Activated CD8-positive, alpha-beta memory T cell treated with anti-CD3 and anti-CD28 coated beads for 36 hours (primary cell): ENCODE measurements around the gene GARIN3. TPM values are rescaled to one million over a fixed set of nuclear protein-coding genes. Genes with fewer than 3 reads are reported as not detected.

Source experiments
- CTCF ChIA-PET: fragments of 350-600 bp; sonication (Branson Sonifier 250); formaldehyde crosslinking; loops from one replicate; lab custom pipeline; 2021; ENCODE audit warnings: antibody characterized with exemption; lab: Charles Lee
- POLR2A ChIA-PET: fragments of 350-600 bp; sonication (Branson Sonifier 250); formaldehyde crosslinking; loops from one replicate; lab custom pipeline; 2021; ENCODE audit warnings: antibody characterized with exemption; lab: Charles Lee
- total RNA-seq, 2 experiments: library from RNA; stranded (reverse); gene quantifications; one replicate each; pipeline ENCODE4 v1.2.3, GENCODE V29; 2021

Gene GARIN3
- total RNA-seq, 2 experiments from 2014 or later, result 0.25 to 0.38 TPM

- POLR2A ChIA-PET, result no interaction called here
- CTCF ChIA-PET, result no interaction called here
Measured at GRCh38 chr5:157165261-157165660, 803 bp downstream of the GARIN3 start.

DNA sequence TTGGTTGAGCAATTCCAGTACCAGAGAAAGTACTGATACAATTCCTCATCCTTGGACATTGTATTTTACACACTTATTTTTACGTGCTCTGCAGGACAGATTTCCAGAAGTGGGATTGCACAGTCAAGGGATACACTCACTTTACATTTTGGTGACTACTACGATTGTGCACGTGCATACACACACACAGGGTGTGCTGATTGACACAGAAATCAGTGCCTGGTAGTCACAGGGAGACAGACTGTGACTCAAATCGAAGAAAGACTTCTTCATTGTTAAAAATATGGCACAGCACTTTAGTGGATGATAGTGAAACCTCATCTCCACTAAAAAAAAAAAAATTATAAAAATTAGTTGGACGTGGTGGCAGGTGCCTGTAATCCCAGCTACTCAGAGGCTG, 1.5 kb downstream of the GARIN3 start:
- ChIA-PET POLR2A (no interaction called here), CTCF (no interaction called here)

DNA sequence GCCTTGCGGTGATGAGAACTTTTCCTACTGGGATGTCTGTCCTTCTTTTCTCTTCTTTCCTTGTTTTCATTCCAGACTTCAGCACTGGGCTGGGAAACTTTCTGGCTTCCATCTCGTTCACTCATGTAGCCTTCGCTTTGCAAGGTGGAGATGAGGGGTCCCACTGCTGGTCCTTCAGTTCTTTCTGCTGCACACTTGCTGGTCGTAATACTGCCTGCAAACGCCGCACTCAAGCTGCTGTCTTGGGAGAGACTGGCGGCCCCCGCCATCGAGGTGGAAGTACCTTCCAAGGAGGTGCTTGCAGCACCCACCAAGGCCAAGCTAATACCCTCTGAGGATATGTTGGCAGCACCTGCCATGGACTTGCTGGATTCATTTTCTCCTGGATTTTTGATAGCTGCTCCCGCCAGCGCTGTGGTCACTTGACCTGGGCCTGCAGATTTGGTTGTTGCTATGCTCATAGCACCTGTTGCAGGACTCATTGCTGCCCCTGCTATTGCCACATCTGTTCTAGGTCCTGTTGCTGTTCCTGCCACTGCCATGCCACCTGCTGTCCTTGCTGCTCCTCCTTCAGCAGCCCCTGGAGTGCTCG, 3.0 kb downstream of the GARIN3 start:
- CTCF ChIA-PET, result interaction anchor here (0.6 to 2.3 kb wide), 4 partner anchors 9 to 111 kb away, joined by 4 to 6 read pairs (median 5); no protein-coding TSS in a partner anchor
- POLR2A ChIA-PET, result no interaction called here

GRCh38 chr5:157161996-157162395, 4.1 kb downstream of the GARIN3 start:
- POLR2A ChIA-PET, result no interaction called here
- CTCF ChIA-PET, result interaction anchor here (1.5 to 2.3 kb wide), 3 partner anchors 10 to 13 kb away, joined by 4 to 5 read pairs (median 5); no protein-coding TSS in a partner anchor

GRCh38 chr5:157160001-157160400, 6.1 kb downstream of the GARIN3 start:
- CTCF ChIA-PET, result no interaction called here
- POLR2A ChIA-PET, result interaction anchor here (1.0 kb wide), 1 partner anchor 27 kb away, joined by 3 read pairs; no protein-coding TSS in a partner anchor

DNA sequence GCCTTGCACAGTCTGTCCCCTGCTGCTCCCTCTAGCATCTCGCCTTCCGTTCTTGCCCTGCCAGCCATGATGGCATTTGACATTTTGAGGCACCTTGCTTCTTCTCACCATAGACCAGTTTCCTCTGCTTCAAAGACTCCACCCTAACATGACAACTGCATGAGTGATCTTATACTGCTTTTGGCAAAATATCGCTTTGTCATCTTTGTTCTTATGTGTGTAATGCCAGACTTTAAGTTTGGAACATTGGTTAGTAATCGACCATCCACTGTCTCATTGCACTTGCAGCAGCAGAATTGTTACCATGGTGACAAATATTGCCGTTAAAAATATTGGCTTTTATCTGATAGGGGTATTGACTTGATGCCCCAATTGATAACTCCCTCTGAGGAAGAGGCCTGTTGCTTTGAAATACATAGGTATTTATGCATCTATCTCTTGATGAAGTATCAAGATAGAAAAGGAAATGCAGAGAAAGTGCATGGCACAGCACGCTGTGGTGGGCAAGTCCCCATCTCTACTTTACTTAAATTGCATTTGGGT, 6.8 kb downstream of the GARIN3 start:
- ChIA-PET POLR2A (interaction anchor here (1.0 kb wide), 1 partner anchor 28 kb away, joined by 3 read pairs; no protein-coding TSS in a partner anchor), CTCF (no interaction called here)

DNA sequence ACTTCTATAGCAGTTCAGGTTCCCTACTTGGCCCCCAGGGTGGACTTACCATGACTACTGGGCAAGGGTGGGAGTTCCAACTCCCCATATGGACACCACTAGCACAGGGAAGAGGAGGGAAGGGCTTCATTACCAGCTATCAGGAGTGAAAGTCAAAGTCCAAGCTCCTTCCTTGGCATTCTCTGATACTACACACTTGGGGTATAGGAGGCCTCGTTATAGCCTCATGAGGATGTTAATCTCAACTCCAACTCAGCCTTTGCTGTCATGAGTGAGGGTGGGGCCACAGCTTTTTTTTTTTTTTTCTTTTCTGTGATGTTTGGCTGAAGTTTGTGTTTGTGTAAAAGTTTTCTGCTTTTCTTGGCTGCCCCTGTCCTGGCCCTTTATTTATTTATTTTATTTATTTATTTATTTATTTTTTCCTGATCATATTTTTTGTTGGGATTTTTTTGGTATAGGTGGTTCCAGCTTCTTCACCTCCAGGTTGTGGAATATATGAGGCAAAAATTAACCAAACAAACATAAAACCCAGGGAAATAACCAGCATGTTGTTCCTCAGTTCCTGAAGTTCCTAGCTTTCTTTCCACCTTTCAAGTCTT, 8.7 kb downstream of the GARIN3 start:
- POLR2A ChIA-PET, result interaction anchor here (0.9 kb wide), 1 partner anchor 20 kb away, joined by 3 read pairs; no protein-coding TSS in a partner anchor

DNA sequence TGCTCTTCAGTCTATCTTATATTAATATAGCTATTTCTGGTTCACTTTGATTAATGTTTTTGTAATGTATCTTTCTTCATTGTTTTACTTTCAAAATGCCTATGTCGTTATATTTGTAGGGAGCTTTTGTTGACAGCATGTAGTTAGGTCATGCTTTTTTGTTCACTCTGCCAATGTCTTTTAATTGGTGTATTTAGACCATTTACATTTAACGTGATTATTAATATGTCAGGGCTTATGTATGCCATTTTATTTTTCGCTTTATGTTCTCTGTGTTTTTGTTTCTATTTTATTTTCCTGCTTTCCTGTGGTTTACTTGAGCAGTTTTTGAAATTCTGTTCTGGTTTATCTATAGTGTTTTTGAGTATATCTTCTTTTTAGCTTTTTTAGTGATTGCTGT, 10.8 kb downstream of the GARIN3 start:
- ChIA-PET POLR2A (interaction anchor here (0.8 to 1.8 kb wide), 4 partner anchors 24 to 34 kb away, joined by 3 to 8 read pairs (median 7); no protein-coding TSS in a partner anchor), CTCF (interaction anchor here (1.0 kb wide), 1 partner anchor 36 kb away, joined by 3 read pairs; no protein-coding TSS in a partner anchor)

More for the DNA sequence above, 8.7 kb downstream of the GARIN3 start:
- CTCF ChIA-PET, result no interaction called here

DNA sequence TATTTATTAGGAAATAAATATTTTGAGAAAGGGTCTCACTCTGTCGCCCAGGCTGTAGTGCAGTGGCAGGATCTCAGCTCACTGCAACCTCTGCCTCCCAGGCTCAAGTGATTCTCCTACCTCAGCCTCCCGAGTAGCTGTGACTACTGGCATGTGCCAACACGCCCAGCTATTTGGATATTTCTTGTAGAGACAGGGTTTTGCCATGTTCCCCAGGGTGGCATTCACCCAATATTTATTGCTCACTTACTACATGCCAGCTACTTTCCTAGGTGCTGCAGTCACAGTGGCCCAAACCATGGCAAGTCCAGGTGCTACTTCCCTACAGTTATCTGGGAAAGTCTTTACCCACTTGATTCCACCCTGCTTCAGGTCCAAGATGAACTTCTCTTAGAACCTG, 15.1 kb downstream of the GARIN3 start:
- ChIA-PET POLR2A (no interaction called here), CTCF (no interaction called here)

GRCh38 chr5:157148734-157149615, 17.1 kb downstream of the GARIN3 start:
- POLR2A ChIA-PET, result interaction anchor here (0.6 to 1.7 kb wide), 3 partner anchors 40 to 53 kb away, joined by 3 to 4 read pairs (median 4); no protein-coding TSS in a partner anchor
- CTCF ChIA-PET, result interaction anchor here (0.6 to 2.9 kb wide), 22 partner anchors 13 to 226 kb away, joined by 3 to 12 read pairs (median 4); partner anchors contain the start of gene CYFIP2

- ChIA-PET CTCF (interaction anchor here (0.8 to 1.7 kb wide), 10 partner anchors 9 to 209 kb away, joined by 3 to 7 read pairs (median 4); no protein-coding TSS in a partner anchor), POLR2A (interaction anchor here (0.6 to 2.4 kb wide), 19 partner anchors 29 to 587 kb away, joined by 3 to 16 read pairs (median 4); partner anchors contain the start of gene ITK)
Measured at GRCh38 chr5:157143127-157143971, 22.7 kb downstream of the GARIN3 start.

DNA sequence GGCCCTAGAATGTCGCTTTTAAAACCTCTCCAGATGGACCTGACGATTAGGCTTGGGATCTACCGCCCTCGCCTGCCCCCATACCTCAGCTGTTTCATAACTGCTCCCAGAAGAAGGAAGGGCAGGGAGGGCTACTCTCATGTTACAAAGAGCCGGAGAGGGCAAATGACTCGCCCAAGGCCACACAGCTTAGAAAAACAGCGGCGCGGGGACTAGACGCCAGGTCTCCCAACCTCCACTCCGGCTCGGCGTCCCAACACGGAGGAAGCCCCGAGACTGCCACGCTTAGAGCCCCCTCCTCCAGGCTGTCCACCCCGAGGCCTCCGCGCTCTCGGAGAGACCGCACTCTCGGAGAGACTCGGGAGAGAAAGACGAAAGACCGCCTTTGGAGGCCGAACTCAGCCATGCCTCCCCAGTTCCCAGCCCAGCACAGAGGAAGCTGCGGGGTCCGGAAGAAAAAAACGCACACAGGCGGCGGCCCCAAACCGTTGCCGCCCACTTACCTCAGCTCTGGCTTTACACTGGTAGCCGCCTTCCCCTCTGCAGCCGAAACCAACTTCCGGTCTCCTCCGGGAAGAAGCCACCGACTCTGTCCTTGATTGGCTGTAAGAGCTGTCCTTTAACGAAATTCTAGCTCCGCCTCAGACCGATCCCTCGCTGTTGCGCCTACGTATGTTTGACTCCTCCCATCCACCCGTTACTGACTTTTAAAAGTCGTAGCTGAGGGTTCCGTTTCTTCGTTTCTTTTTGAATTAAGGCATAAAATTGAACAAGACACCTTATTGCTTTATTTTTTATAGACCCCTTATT, 23.5 kb downstream of the GARIN3 start, which contains the start of gene MED7:
Gene MED7 (minus strand): TSS at position 549 of the 810 bp plus-strand sequence. CDS start 3,434 bp downstream, outside the sequence.
- ChIA-PET CTCF (interaction anchor here (0.8 to 1.7 kb wide), 10 partner anchors 10 to 209 kb away, joined by 3 to 7 read pairs (median 3); no protein-coding TSS in a partner anchor), POLR2A (interaction anchor here (0.6 to 2.4 kb wide), 18 partner anchors 30 to 588 kb away, joined by 3 to 16 read pairs (median 4); partner anchors contain the start of gene ITK)

DNA sequence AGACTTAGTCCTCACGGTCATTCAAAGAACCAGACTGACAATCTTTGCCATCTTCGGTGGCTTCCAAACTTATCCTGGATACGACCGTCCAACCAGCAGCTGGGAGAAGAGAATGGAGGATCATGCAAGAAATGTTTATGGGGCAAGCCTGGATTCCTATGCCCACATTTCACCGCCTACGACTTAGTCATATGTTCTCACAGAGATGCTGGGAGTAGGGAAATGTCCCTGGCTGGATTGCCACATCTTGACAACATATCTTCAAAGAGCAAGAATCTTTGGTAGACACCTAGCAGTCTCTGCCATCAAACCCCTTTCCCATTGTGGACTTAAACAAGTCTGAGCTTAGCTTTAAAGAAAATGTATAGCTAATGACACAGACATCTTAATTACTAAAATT, 28.4 kb downstream of the GARIN3 start:
- ChIA-PET CTCF (no interaction called here), POLR2A (no interaction called here)

GRCh38 chr5:157132281-157132612, 33.8 kb downstream of the GARIN3 start:
- ChIA-PET POLR2A (no interaction called here), CTCF (interaction anchor here (1.0 to 1.5 kb wide), 7 partner anchors 8 to 212 kb away, joined by 3 to 7 read pairs (median 4); partner anchors contain the start of gene MED7)

GRCh38 chr5:157130925-157131324, 35.1 kb downstream of the GARIN3 start:
- CTCF ChIA-PET, result interaction anchor here (0.7 kb wide), 1 partner anchor 24 kb away, joined by 5 read pairs; no protein-coding TSS in a partner anchor
- POLR2A ChIA-PET, result no interaction called here

GRCh38 chr5:157121709-157122108, 44.4 kb downstream of the GARIN3 start:
- CTCF ChIA-PET, result interaction anchor here (0.7 to 1.7 kb wide), 2 partner anchors 11 to 114 kb away, joined by 3 to 5 read pairs; no protein-coding TSS in a partner anchor
- POLR2A ChIA-PET, result no interaction called here

GRCh38 chr5:157120102-157120501, 46.0 kb downstream of the GARIN3 start:
- CTCF ChIA-PET, result no interaction called here
- POLR2A ChIA-PET, result no interaction called here
